ENCODE results near the gene TSC22D2. TPM values are rescaled to one million over a fixed set of nuclear protein-coding genes. Genes with fewer than 3 reads are reported as not detected.

The TSC22D2 gene
- total and polyA plus RNA-seq, 10 of the 15 experiments (the other 5 are each of a cell fraction or from before 2014, with no cell fraction given): 7.4 to 19.4 (median 10.9) TPM

DNA sequence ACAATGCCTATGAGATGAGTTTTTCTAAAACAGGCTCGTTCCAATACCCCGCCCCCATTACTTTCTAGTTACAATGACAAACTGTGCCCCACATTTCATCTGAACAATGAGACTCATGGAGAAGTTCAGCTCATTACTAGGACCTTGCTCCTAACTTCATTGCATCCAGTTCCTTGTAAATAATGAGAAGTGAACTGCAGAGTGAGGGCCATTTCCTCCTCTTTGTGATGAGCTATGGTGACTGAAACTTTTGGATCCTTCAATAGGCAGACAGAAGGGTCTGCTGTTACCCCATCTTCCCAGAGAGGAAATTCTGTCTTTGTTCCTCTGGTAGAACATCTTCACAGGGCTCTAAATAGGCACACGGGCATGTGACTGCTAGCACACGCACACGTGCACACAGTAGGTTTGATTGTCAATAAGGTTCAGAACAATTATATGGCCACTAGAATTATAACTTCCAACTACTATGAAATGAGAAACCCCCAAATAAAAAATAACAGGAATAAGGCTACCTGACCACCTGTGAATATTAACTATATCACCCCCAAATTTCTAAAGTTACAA lies 86.4 kb downstream of the TSC22D2 start:
- TF ChIP-seq PAX5 (IDR thresholded peaks at IDR 0.05; ENCODE audit: borderline replicate concordance, low read depth, low read length): no peak
- Histone ChIP-seq H3K9me3 (replicated peaks; ENCODE audit: control insufficient read depth, insufficient read depth, low read length) (no peaks in the 10 kb centered on the region), H3K27ac (ENCODE audit: control insufficient read depth, insufficient read depth) (no peak overlapping the region), H3K4me3 (no peak overlapping the region), H3K4me1 (ENCODE audit: control insufficient read depth, insufficient read depth, low read length) (no peaks in the 10 kb centered on the region), H3K36me3 (ENCODE audit: control insufficient read depth in 2 of 2, insufficient read depth in 2 of 2, low read length in 1 of 2) (no peaks in the 10 kb centered on the region), H3K4me2 (ENCODE audit: control insufficient read depth, insufficient read depth) (no peak overlapping the region), H2AFZ (ENCODE audit: control insufficient read depth, low read depth, low read length) (no peak overlapping the region), H3K79me2 (ENCODE audit: control insufficient read depth, insufficient read depth, low read length) (no peaks in the 10 kb centered on the region), H3K9ac (ENCODE audit: control insufficient read depth, insufficient read depth, low read length) (no peak overlapping the region), H3K27me3 (replicated peaks in 1 of 2; ENCODE audit: control insufficient read depth in 2 of 2, insufficient read depth in 2 of 2, low read length in 1 of 2) (no peaks in the 10 kb centered on the region), H4K20me1 (ENCODE audit: control insufficient read depth, insufficient read depth) (no peaks in the 10 kb centered on the region)
- ATAC-seq: no peak
- intact Hi-C loops (cut with micrococcal nuclease; ENCODE audit: unreplicated experiment) (loop anchor here (10.0 kb wide), 1 partner anchor 530 kb away; no protein-coding TSS in a partner anchor), in situ Hi-C loops (cut with MboI) (no loop called here)
- RAD21 ChIA-PET (ENCODE audit: unreplicated experiment): interaction anchor here (0.9 to 4.4 kb wide), 16 partner anchors 19 to 539 kb away, joined by 3 to 31 read pairs (median 6); partner anchors contain the start of gene TSC22D2
- no peak for DNase-seq (ENCODE audit: low read depth, low spot score)
- WGBS (ENCODE audit: insufficient coverage, insufficient replicate concordance, low lambda C conversion rate, missing lambda C conversion rate): 91% methylated on average over 5 of the region's 5 CpGs
- FAIRE-seq: no peak
- SMC1A ChIA-PET (ENCODE audit: uncharacterized antibody, unreplicated experiment): interaction anchor here (0.6 to 4.4 kb wide), 28 partner anchors 9 to 527 kb away, joined by 3 to 37 read pairs (median 5); partner anchors contain the start of gene TSC22D2
- CTCF ChIA-PET: interaction anchor here (0.6 to 4.5 kb wide), 37 partner anchors 10 to 612 kb away, joined by 3 to 71 read pairs (median 5); partner anchors contain the start of gene TSC22D2
- BruUV-seq (replicated peaks): no TSS peak
- POLR2A ChIA-PET: no interaction called here

DNA sequence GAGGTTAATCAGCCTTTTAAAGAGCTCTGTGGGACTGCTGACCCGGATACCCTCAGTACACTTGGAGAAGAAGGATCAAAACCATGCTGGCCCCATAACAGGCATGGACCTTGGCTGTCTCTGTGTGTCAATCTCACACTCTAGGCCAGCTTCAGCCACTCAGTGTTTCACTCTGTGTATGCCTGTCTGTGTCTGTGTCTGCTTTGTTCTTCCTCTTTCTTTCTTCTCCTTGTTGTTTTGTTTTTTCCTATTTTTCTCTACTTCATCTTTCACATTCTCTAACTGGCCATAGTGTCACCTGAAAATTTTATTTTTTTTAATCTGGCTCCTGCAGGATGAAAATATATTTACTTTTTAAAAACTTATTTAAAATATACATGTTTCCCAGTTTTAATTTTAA lies 87.1 kb downstream of the TSC22D2 start:
- ChIA-PET POLR2A (no interaction called here), SMC1A (ENCODE audit: uncharacterized antibody, unreplicated experiment) (interaction anchor here (0.7 to 4.4 kb wide), 37 partner anchors 10 to 528 kb away, joined by 3 to 37 read pairs (median 5); partner anchors contain the start of gene TSC22D2), CTCF (interaction anchor here (0.6 to 4.5 kb wide), 54 partner anchors 9 to 612 kb away, joined by 3 to 71 read pairs (median 4); partner anchors contain the start of gene TSC22D2), RAD21 (ENCODE audit: unreplicated experiment) (interaction anchor here (0.6 to 4.4 kb wide), 29 partner anchors 9 to 615 kb away, joined by 3 to 31 read pairs (median 5); partner anchors contain the start of gene TSC22D2)
- Histone ChIP-seq H2AFZ (ENCODE audit: control insufficient read depth, low read depth, low read length) (no peak overlapping the region), H3K4me2 (ENCODE audit: control insufficient read depth, insufficient read depth) (no peak overlapping the region), H3K4me3 (no peak overlapping the region), H4K20me1 (ENCODE audit: control insufficient read depth, insufficient read depth) (no peaks in the 10 kb centered on the region), H3K4me1 (ENCODE audit: control insufficient read depth, insufficient read depth, low read length) (no peaks in the 10 kb centered on the region), H3K27ac (ENCODE audit: control insufficient read depth, insufficient read depth) (no peak overlapping the region), H3K27me3 (replicated peaks in 1 of 2; ENCODE audit: control insufficient read depth in 2 of 2, insufficient read depth in 2 of 2, low read length in 1 of 2) (no peaks in the 10 kb centered on the region), H3K36me3 (ENCODE audit: control insufficient read depth in 2 of 2, insufficient read depth in 2 of 2, low read length in 1 of 2) (no peaks in the 10 kb centered on the region), H3K9ac (ENCODE audit: control insufficient read depth, insufficient read depth, low read length) (no peak overlapping the region), H3K79me2 (ENCODE audit: control insufficient read depth, insufficient read depth, low read length) (no peaks in the 10 kb centered on the region), H3K9me3 (replicated peaks; ENCODE audit: control insufficient read depth, insufficient read depth, low read length) (no peaks in the 10 kb centered on the region)
- no TSS peak for BruUV-seq (replicated peaks)
- TF ChIP-seq, protein P1, sequence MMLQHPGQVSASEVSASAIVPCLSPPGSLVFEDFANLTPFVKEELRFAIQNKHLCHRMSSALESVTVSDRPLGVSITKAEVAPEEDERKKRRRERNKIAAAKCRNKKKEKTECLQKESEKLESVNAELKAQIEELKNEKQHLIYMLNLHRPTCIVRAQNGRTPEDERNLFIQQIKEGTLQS (IDR thresholded peaks at IDR 0.05; ENCODE audit: borderline replicate concordance, extremely low read depth, low read depth, low read length): no peak
- TF ChIP-seq SIX5 (IDR thresholded peaks at IDR 0.05; ENCODE audit: low read depth, low read length, severe bottlenecking): no peak
- TF ChIP-seq BHLHE40 (IDR thresholded peaks at IDR 0.05; ENCODE audit: borderline replicate concordance in 1 of 2, low read depth in 2 of 2, low read length in 1 of 2): no peak
- TF ChIP-seq, protein P2, sequence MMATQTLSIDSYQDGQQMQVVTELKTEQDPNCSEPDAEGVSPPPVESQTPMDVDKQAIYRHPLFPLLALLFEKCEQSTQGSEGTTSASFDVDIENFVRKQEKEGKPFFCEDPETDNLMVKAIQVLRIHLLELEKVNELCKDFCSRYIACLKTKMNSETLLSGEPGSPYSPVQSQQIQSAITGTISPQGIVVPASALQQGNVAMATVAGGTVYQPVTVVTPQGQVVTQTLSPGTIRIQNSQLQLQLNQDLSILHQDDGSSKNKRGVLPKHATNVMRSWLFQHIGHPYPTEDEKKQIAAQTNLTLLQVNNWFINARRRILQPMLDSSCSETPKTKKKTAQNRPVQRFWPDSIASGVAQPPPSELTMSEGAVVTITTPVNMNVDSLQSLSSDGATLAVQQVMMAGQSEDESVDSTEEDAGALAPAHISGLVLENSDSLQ (IDR thresholded peaks at IDR 0.05): 0 out of 2 replicates have a peak, but pooled peaks have one; percentile 37
- in situ Hi-C loops (cut with MboI) (loop anchor here (5.0 kb wide), 2 partner anchors 203 to 268 kb away; no protein-coding TSS in a partner anchor), intact Hi-C loops (cut with micrococcal nuclease; ENCODE audit: unreplicated experiment) (loop anchor here (1.0 to 10.0 kb wide), 6 partner anchors 83 to 558 kb away; no protein-coding TSS in a partner anchor)
- DNase-seq (ENCODE audit: low read depth, low spot score) (no peak), ATAC-seq (peak; percentile 66), FAIRE-seq (no peak)
- 90% methylated on average over 1 of the region's 1 CpG for WGBS (ENCODE audit: insufficient coverage, insufficient replicate concordance, low lambda C conversion rate, missing lambda C conversion rate)

All from GM12878 (cell line).